Progenitor cell of endocrine pancreas (in vitro differentiated cells): ENCODE data around the gene SLC16A3. TPM values are rescaled to one million over a fixed set of nuclear protein-coding genes. Genes with fewer than 3 reads are reported as not detected.

ENCODE experiments used
- DNase-seq: peaks from one replicate; pipeline ENCODE4 v3.0.0; 2021; ENCODE audit warnings: low spot score; ENCODE audit not compliant: unreplicated experiment
- H3K27ac Mint-ChIP-seq: 2 replicates; pipeline ENCODE4 v1.8.0; 2021; ENCODE audit warnings: mild to moderate bottlenecking, moderate library complexity, mixed read lengths
- H3K27me3 Mint-ChIP-seq: 2 replicates; pipeline ENCODE4 v1.8.0; 2021; ENCODE audit warnings: mixed read lengths
- H3K36me3 Mint-ChIP-seq: 2 replicates; pipeline ENCODE4 v1.8.0; 2022; ENCODE audit warnings: mixed read lengths; ENCODE audit not compliant: insufficient read depth
- H3K4me1 Mint-ChIP-seq: 2 replicates; pipeline ENCODE4 v1.8.0; 2021; ENCODE audit warnings: low read depth, mixed read lengths
- H3K4me3 Mint-ChIP-seq: 2 replicates; pipeline ENCODE4 v1.8.0; 2021; ENCODE audit warnings: low read depth, mild to moderate bottlenecking, moderate library complexity, mixed read lengths
- H3K9me3 Mint-ChIP-seq: 2 replicates; pipeline ENCODE4 v1.8.0; 2021; ENCODE audit warnings: low read depth, mixed read lengths
- CTCF ChIP-seq: fragments of 200-600 bp; sonication (generic); IDR thresholded peaks from one replicate; pipeline ENCODE4 v1.5.0; 2021; ENCODE audit warnings: antibody characterized with exemption, mild to moderate bottlenecking; ENCODE audit not compliant: unreplicated experiment
- total RNA-seq: library from RNA; stranded (reverse); gene quantifications from 2 replicates; pipeline ENCODE4 v1.2.1, GENCODE V29; 2021

SLC16A3 gene
- total RNA-seq, 1 donor from 2014 or later = 5.4 TPM

GRCh38 chr17:82234211-82235055 lies 5.6 kb downstream of the SLC16A3 start:
- no peaks in the 10 kb centered on the region for H3K9me3 Mint-ChIP-seq
- no peak for TF ChIP-seq CTCF
- H3K36me3 Mint-ChIP-seq = peaks cover 2% of the 10 kb centered on the region
- H3K4me1 Mint-ChIP-seq = peaks cover 10% of the 10 kb centered on the region
- peak overlapping the region; percentile 18 for H3K27ac Mint-ChIP-seq
- no peak overlapping the region for H3K4me3 Mint-ChIP-seq
- H3K27me3 Mint-ChIP-seq = peaks cover 5% of the 10 kb centered on the region
- DNase-seq = no peak

GRCh38 chr17:82235056-82235774 lies 6.4 kb downstream of the SLC16A3 start:
- Mint-ChIP-seq H3K27me3 (peaks cover under 1% of the 10 kb centered on the region), H3K36me3 (peaks cover 2% of the 10 kb centered on the region), H3K4me3 (no peak overlapping the region), H3K4me1 (peaks cover 9% of the 10 kb centered on the region), H3K27ac (no peak overlapping the region), H3K9me3 (no peaks in the 10 kb centered on the region)
- no peak for DNase-seq
- no peak for TF ChIP-seq CTCF

- Mint-ChIP-seq H3K4me3 (no peak overlapping the region), H3K36me3 (peaks cover 2% of the 10 kb centered on the region), H3K27ac (no peak overlapping the region), H3K9me3 (no peaks in the 10 kb centered on the region), H3K4me1 (peaks cover 9% of the 10 kb centered on the region), H3K27me3 (no peaks in the 10 kb centered on the region)
- no peak for TF ChIP-seq CTCF
- DNase-seq = no peak
These were observed 6.9 kb downstream of the SLC16A3 start for GRCh38 chr17:82235775-82236141.

- no peaks in the 10 kb centered on the region for H3K27me3 Mint-ChIP-seq
- peak; percentile 85 for TF ChIP-seq CTCF
- H3K4me1 Mint-ChIP-seq = peaks cover 9% of the 10 kb centered on the region
- no peak overlapping the region for H3K27ac Mint-ChIP-seq
- H3K4me3 Mint-ChIP-seq = no peak overlapping the region
- DNase-seq = peak; percentile 59
- H3K36me3 Mint-ChIP-seq = peaks cover 2% of the 10 kb centered on the region
- no peaks in the 10 kb centered on the region for H3K9me3 Mint-ChIP-seq
These were observed 7.5 kb downstream of the SLC16A3 start for GRCh38 chr17:82236142-82236971.
